Amniotic epithelial cell (primary cell): ENCODE results near the gene ST6GALNAC6.
A peak's percentile ranks its signal among the peaks of the same experiment; 100 is the strongest.

Source experiments
- DNase-seq: peaks from one replicate; pipeline ENCODE4 v3.0.0-alpha.2; 2010; ENCODE audit warnings: low read depth

The ST6GALNAC6 gene

GRCh38 chr9:127916720-127917581 lies 17.5 kb upstream of the ST6GALNAC6 start, which contains the start of gene ST6GALNAC4:
TSS of gene ST6GALNAC4 (minus strand) at chr9:127917041. CDS start at chr9:127916419, 622 bp downstream.
- DNase-seq, result peak; percentile 79

- DNase-seq, result no peak
These were observed 16.7 kb upstream of the ST6GALNAC6 start for GRCh38 chr9:127915801-127916719.

DNA sequence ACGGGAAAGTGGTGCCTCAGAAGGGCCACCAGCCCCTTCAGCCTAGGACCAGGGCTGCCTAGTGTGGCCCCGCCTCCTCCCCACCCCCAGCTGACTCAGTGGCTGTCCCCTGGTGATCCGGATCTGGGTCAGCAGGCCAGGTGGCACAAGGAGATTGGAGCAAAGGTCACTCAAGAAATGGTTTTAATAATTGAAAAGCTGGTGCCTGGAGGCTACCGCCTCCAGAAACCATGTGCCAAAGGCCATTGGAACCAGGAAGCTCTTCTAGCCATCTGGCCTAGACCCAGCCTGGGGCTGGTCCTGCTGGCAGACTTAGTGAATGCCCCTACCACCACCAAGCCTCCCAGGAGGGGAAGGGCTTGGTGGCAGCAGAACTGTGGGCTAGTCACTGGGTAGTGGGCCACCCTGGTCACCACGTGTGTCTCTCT lies 15.9 kb upstream of the ST6GALNAC6 start:
- DNase-seq, result no peak

DNA sequence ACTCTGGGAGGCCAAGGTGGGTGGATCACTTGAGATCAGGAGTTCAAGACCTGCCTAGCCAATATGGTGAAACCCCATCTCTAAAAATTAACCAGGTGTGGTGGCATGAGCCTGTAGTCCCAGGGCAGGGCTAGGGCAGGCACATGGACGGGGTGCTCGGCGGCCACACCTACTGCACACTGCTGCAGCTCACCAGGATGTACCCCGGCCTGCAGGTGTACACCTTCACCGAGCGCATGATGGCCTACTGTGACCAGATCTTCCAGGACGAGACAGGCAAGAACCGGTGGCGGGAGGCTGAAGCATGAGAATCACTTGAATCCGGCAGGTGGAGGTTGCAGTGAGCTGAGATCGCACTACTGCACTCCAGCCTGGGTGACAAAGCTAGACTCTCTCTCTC lies 14.3 kb upstream of the ST6GALNAC6 start:
- no peak for DNase-seq

- no peak for DNase-seq
These were observed 13.5 kb upstream of the ST6GALNAC6 start for GRCh38 chr9:127912882-127913281.

DNA sequence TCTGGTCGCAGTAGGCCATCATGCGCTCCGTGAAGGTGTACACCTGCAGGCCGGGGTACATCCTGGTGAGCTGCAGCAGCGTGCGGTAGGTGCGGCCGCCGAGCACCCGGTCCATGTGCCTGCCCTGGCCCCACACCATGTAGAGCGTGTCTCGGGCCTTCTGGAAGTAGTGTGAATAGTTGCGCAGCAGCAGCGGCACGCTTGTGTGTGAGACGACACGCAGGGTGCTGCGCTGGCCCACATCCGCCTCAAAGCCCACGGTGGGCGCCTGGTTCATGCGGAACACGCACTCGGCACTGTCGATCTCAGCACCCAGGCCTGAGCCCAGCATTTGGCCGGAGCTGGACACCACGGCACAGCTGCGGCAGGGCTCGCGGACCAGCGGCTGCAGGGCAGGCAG lies 12.9 kb upstream of the ST6GALNAC6 start:
- no peak for DNase-seq

GRCh38 chr9:127910613-127911205 lies 11.3 kb upstream of the ST6GALNAC6 start:
- DNase-seq, result peak; percentile 42

DNA sequence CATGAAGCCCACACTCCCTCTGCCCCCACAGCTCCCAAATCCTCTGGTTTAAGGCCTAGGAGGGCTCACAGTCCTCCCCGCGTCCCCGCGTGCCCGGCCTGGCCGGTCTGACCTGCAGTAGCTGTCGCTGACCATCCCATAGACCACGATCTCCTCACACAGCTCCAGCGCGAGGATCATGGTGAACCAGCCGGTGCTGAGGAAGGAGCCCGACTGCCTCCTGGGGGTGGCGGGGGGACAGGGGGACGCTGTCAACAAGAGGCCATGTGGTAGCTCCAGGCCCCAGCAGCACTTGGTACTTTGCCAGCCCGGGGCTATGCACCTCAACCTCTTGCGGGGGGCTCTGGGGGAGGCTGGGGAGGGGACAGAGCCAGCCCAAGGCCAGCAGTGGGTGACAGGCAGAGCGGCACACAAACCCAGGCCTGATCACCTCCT lies 10.5 kb upstream of the ST6GALNAC6 start:
- no peak for DNase-seq

- DNase-seq, result no peak
These were observed 9.2 kb upstream of the ST6GALNAC6 start for GRCh38 chr9:127908660-127908926.

DNA sequence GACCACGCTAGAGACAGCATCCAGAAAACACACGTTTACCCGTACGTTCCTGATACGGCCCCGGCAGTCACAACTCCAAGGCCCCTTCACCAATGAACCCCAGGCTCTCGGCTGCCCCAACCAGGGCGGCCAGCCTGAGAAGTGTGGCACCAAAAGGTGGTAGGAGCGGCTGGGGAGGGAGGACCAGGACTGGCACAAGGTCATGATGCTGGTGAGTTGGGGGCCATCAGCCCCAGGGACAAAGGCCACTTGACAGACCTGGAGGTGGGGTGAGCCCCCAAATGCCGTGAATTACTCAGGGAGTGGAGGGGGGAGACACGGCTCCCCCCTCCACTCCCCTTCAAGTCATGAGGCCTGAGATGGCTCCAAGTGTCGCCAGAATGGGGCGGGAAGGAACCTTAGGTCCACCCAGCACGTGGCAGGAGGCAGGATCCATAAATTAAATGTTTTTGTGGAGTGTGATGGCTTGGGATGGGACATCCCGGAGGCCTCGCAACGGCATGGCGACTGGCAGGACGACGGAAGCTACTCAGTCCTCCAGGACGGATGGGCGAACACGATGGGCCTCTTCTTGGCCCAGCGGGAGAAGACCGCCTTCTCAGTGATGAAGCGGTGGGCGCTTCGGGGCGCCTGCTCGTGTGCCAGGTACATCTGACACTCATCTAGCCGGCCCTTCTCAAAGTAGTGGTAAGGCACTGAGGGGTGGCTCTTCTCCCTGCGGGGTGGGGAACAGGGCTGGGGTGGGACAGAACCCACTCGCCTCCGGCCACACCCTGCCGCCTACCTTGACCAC lies 8.7 kb upstream of the ST6GALNAC6 start:
- DNase-seq, result no peak

GRCh38 chr9:127905788-127906191 lies 6.4 kb upstream of the ST6GALNAC6 start:
- DNase-seq, result no peak

DNA sequence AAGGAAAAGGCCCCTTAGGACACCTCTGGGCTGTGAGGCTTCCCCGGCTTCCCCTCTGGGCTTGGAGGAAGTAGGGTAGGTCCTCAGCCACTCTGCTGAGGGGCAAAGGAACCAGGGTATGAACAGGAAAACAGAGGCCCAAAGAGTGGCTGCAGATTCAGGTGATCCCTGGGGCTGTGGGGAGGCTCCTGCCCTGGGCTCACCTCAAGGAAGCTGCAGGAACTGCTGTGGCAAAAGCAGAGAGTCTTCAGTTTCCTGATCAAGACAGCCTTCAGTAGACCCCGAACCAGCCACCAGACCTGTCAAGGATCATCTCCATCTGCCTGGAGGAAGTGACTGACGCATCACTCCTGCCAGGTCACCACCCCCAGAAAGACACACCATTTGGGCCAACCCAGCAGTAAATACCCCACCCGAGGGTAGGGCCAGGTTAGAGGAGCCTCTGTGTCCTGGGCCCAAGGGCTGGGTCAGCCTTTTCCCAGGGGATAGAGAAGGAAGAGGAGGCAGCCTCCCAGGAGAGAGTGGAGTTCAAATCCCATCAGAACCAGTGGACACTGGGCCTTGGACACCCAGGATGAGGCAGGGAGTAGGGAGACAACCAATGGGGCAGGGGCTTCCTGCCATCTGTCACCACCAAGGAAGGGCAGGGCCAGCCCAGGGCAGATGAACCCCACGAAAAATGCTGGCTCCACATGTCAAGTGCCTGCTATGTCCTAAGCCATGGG lies 5.8 kb upstream of the ST6GALNAC6 start:
- no peak for DNase-seq

GRCh38 chr9:127904561-127905003 lies 5.2 kb upstream of the ST6GALNAC6 start:
- DNase-seq, result no peak

DNA sequence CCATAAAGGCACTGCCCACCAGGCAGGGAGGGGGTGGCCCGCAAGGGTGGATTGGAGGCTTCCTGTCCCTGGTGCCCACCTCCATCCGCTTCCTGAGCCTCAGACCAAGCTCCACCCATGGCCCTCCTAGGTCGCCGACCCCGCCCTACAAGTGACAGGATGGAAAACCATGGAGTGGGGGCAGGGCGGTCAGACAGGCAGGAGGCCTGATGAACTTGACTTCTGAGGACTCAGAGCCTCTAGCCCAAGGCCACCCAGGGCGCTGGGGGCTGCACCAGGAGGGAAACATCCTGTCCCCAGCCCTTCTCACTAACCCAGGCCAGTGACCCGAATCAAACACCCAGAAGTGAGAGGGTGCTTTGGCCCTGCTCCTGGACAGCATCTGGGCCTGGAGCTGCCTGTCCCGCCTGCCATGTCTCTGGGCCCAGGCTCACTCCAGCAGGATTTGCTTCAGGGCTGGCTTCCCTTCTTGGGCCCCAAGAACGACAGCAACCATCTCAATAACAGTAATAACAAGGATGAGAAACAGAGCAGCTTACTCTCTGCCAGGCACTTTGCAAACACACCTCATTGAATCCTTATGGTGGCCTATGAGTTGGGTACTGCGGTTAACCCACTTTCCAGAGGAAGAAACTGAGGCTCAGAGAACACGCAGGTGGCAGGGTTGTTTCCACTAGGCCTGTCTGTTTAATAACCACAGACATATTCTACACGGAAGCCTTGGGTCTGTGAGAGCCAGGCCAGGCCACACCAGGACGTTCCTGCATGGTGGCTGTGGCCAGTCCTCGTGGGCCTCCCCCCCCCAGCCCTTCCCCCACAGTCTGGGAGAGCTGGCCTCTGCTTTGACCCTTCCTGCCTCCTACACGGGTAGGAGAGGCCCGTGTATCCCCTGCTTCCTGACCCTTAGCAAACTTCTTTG lies 4.4 kb upstream of the ST6GALNAC6 start:
- DNase-seq, result no peak

DNA sequence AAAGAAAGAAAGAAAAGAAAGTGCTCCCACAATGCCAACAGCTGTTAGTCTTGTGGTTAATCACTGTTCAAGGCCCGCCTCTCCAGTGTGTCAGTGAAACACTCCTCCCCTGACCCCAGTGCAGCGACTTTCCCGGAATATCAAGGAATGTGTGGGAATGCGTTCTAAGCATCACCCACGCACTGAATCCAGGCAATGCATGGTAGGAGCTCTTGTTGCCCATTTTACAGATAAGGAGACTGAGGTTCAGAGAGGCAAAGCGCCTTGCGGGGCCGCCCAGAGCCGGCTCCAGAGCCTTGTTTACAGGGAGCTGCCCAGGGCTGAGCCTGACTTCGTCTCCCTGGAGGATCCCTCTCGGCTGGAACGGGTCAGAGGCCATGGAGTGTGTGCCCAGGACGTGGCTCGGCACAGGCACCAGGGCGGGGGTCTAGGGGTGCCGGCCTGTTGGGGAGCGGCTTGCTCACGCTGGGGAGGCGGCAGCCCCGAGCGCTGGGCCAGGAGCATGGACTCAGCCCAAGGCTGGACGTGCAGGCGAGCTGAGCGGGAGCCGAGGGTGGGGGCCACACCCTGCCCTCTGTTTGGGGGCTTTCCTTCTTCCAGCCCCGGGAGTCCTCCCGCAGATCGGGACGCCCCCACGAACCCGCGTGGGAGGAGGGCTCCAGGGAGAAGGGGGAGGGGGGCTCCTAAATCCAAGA lies 823 bp downstream of the ST6GALNAC6 start:
- DNase-seq, result peak; percentile 94

DNA sequence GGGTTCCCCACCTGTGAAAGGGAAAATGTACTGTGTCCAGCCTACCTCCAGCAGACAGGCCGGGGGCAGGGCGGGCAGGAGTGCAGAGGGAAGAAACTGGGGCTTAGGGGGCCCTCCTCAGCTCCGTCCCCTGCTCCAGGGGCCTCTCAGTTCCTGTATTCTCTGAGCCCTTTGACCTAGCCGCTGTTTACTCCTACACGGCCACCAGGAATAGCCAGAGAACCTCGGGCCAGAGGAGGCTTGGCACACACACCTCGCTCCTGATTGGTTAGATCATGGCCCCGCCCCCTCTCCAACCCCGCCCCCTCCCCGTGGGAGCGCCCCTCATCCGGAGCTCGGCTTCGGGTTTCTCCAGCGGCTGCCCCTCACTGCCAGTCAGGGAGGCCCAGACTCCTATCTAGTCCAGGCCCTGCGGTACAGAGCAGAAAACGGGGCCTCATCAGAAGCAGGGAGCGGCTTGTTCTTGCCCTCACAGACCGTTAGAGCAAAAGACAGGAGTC lies 2.2 kb downstream of the ST6GALNAC6 start:
- DNase-seq, result peak; percentile 90

DNA sequence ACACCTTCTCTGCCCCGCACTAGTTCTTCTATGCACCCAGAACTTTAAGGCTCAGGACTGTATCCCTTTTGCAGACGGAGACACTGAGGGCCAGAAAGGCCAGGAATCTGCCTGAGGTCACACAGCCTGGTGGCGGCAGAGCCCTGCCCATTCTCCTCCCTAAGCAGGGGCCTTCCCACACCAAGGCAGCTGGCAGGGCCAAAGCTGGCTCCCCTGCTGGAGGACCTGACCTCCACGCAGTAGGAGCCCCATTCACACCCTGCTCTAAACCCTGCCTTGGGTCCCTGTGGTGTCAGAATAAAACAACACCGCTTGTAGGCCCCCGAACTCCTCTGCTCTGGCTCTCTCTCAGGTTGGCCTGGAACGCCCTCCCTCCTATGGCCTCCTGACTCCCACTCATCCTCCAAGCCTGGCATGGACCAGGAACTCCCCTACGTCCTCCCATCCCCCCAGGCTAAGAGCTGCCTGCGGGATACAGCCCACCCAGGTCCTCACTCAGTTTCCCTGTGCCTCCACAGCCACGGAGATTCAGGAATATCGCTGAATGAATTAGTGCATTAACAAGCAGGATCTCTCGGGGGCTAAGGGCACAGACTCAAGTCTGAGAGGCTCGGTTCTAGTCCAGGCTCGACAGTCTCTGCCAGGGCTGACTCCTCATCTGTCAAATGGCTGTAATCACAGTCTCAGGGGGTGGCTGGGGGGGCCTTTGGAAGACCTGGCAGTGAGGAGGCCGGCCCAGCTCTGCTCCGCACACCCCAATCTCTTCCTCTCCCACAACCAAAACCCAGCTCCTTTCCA lies 2.8 kb downstream of the ST6GALNAC6 start:
- no peak for DNase-seq

GRCh38 chr9:127895811-127896210 lies 3.6 kb downstream of the ST6GALNAC6 start:
- no peak for DNase-seq
